GM19351 (cell line): Measurements from ENCODE around the gene SNX33.
"Not testable (repeated sequence)": the region's sequence is repeated elsewhere in the genome, so short reads cannot be mapped to it uniquely, and the experiment has no call there.

Experiments used
- ATAC-seq: cut with Tn5 transposase; IDR thresholded peaks from one replicate; pipeline ENCODE4 v1.9.1; 2021; ENCODE audit warnings: mild to moderate bottlenecking, moderate library complexity; ENCODE audit not compliant: unreplicated experiment

The SNX33 gene

DNA sequence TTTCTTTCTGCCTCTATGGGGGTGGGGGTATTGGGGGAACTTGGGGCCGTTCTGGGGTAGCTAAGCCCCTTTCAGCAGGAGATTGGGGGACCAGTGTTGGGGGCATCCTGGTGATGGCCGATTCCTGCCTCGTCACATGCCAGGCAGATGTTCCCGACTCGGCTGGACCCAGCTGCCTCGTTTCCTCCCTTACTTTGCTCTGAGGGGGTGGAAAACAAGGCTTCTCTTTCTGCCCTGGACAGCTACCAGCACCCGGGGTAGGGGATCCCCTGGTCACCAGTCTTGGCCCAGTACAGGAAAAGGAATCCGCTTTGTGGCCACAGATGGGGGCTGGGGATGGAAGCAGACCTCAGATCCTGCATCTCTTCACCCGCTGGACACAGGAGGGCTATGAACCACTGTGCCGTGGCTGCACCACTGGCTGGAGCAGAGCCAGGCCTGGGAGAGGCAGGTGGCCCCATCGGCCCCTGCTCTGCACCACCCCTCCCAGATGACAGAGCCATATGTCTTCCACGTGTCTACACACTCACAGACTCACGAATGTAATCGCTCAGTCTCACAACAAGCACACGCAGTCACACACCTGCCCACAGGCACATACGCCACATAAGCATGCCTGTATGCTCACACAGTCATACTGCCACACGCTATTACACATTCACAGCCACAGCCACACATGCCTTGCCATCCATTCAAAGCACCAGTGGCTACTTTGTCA is 12.4 kb downstream of the SNX33 start:
- no peak for ATAC-seq

GRCh38 chr15:75661100-75661755 is 13.5 kb downstream of the SNX33 start:
- no peak for ATAC-seq

DNA sequence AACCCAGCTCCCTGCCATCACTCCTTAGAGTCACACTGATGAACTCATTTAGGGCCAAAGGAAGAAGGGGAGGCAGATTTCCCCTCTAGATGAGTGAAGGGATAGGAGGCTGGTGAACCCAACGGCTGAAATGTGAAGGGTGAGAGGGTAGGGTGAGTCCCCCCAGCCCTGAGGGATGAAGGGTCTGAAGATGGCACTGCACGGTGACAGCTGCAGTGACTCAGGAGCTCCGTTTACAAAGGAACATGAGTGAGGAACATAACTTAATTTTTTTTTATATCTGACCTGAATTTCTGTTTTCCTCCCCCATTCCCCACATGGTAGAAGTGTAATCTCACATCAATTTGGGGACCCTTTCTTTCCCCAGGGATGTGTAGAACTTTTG is 14.0 kb downstream of the SNX33 start:
- ATAC-seq: no peak

DNA sequence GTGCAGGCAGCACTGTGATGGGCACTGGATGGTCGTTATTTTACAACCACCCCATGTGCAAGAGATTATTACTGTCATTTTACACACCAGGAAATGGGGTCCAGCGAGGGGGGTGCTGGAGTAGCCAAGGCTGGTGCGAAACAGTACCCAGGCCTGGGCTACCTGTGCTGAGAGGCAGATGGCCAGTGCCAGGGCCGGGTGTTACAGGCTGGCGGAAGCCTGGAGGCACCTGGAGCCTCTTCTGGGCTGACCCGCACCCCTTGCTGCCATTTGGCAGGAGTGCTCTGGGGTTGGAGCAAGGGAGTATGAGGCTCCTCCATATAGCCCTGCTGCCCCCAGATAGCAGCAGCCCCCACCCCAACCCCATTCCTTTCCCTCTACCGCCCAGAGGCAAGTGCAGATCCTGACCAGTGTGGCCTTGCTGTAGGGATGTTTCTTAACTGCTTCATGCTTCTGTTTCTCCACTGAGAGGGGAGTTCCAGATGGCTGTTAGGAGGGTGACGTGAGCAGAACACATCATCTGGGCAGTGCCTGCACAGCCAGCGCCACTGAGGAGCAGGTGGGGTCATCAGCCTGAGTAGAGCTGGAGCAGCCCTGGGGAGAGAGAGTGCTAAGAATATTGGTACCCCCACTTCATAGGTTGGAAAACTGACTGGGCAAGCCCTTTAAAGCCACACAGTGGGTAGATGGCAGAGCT is 15.3 kb downstream of the SNX33 start:
- no peak for ATAC-seq

DNA sequence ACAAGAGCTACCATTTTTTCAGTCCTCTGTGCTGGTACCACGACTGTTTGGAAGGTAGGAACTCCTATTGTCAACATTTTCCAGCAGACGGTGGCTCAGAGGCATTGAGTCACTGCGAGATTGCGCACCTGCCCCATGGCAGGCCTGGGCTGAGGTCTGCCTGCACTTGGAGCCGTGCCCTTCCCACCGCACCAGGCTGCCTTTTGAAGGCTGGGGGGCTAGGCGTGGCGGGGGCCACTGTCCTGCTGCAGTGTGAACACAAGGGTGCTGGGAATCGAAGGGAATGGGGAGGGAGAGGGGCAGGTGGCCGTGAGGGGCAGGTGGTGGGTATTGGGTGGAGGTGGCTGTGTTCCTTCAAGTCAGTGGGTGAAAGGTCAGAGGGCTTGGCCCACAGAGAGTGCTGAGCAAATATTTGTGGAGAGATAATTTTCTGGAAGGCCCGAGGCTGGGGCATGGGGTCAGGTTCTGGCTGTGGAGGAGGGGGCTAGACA is 16.3 kb downstream of the SNX33 start:
- no peak for ATAC-seq

DNA sequence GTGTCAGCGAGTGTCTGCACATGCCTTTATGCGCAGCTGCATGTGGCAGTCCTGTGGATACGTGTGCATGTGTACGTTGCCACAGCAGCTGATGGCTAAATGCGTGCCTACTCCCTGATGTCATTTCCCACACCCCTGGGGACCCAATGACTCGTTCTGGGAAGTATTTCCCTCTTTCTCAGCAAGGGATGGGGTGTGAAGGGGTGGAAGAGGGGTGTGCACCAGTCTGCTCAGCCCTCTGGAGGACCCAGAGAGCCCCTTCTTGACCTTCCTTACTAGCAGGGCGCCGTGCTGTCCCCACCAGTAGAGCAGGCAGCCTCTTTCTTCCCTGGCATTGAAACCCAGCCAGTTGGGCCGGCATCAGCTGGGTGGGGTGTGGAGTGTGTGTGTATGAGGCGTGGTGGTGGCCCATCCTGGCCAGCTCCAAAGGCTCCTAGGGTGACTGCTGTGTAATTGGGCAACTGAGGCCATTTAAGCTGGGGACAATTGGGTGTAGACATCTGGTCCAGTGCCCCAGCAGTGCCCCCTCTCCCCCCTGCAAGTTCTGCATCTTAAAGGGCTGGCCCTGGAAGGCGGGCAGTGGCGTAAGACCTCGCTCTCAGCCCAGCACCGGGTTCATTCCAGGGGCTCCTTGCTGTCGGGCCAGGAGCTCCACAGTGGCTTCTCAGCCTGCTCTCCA is 19.2 kb downstream of the SNX33 start:
- no peak for ATAC-seq

DNA sequence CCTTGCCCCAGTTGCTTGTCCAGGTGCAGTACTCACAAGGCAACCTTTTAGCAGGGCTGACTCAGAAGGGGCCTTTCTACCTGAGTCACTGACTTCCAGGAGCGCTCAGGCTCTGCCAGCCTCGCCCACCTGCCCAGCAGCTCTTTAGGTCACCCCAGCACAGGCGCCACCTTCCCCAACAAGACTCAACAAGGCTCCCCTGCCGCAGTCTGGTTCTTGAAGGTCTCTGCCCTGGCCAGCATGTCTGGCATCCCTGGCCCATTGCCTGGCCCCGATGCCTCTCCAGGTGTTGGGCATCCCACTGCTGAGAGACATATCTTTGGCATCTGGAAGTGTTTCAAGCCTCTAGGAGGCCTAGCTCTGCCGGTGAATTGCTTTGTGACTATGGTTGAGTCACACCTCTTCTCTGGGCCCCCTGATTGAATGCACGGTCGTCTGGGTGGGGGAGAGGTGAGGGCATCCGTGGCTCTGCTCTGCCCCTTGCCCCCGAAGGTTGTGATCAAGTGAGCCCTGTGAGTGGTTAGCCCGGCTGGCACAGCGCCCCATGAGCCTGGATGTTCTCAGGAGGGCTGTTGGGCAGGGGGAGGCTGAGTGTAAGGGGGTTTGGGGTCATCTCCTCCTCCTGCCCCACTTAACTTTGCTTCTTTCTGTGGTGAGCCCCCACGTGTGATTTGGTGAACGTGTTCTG is 21.6 kb downstream of the SNX33 start:
- no peak for ATAC-seq

DNA sequence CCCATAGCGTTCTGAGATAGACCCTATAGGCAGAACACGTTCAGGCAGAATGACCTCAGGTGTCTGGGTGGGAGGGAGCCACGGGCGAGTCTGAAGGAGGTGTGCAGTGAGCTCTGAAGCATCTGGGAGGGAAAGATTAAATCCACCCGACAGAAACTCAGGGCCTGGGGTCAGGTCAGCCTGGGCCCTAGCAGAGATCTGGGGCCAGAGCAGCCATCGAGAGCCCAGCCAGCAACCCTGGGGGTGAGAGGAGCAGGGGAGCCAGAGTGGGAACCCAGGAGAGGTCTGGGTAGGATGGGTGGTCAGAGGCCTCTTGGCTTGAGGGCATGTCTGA is 22.1 kb downstream of the SNX33 start:
- no peak for ATAC-seq

GRCh38 chr15:75671730-75672602 is 24.3 kb downstream of the SNX33 start:
- no peak for ATAC-seq

GRCh38 chr15:75672646-75673425 is 25.1 kb downstream of the SNX33 start:
- ATAC-seq: no peak

- no peak for ATAC-seq
These were observed 25.9 kb downstream of the SNX33 start for GRCh38 chr15:75673426-75674235.

DNA sequence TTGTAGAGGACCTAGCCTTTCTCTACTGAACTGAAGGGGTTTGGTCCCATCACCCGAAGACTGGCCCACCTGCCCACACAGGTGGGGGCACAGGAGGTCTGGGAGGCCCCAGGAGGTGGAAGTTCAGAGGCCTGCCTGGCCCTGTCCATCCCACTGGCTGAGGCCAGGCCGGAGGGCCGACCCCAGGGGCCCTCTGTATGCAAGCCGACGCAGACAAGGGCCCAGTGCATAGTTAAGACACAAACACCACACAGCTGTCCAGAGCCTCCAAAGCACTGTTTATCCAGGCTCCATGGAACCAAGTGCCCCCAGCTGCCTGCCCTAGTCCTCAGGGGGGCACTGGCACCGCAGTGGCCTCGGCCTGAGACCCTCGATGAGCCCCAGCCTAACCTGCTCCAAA is 26.7 kb downstream of the SNX33 start:
- no peak for ATAC-seq

- no peak for ATAC-seq
These were observed 28.1 kb downstream of the SNX33 start for GRCh38 chr15:75675579-75676404.

GRCh38 chr15:75676688-75677464 is 29.2 kb downstream of the SNX33 start:
- no peak for ATAC-seq

DNA sequence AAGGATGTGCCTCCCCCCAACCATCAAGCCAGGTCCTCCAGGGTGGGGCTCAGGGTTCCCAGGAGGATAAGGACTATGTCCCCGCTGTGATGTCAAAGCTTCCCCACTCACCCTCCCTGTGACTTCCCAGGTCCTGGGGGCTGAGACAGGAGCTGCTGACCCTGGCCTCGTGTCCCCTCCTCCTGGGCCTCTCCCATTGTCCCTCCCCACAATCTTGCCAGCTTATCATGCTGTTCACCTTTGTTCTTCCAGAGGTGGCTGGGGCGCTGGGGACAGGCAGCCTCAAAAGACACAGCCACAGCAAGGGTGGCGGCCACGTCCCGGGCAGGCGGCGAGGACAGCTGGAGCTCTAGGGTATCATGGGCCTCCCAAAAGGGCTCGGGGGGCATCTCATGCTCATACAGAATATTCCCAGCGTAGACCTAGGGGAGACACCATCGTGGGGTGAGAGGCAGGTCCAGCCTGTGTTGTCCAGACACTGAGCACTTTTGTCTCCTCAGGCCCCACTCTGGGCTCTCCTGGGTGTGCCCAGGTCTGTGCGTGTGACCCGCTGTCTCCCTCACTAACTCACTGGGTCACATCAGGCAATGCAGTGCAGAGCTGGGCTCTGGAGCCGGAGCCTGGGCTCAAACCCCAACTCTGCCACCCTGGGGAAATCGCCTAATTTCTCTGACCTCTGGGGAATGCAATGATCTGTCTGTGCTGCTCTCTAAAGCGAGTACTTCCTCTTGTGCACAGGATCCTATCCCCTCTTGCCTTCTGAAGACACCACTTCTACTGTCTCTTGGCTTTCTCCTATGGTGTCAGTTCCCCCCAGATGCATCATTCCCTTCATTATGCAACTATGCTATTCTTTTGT is 30.0 kb downstream of the SNX33 start:
- no peak for ATAC-seq

GRCh38 chr15:75678324-75678690 is 30.6 kb downstream of the SNX33 start:
- not testable (repeated sequence) for ATAC-seq
